ENCODE results near the gene PRR22.
"Not testable (repeated sequence)": the region's sequence is repeated elsewhere in the genome, so short reads cannot be mapped to it uniquely, and the experiment has no call there.

PRR22 gene

DNA sequence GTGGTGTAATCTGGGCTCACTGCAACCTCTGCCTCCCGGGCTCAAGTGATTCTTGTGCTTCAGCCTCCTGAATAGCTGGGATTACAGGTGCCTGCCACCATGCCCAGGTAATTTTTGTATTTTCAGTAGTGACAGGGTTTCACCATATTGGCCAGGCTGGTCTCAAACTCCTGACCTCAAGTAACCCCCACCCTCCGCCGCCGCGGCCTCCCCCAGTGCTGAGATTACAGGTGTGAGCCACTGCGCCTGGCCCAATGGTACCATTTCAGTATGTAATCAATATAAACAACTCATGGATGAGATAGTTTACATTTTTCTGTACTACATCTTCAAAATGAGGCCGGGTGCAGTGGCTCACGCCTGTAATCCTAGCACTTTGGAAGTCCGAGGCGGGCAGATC lies 39.5 kb downstream of the PRR22 start:
- not testable (repeated sequence) for DNase-seq

DNA sequence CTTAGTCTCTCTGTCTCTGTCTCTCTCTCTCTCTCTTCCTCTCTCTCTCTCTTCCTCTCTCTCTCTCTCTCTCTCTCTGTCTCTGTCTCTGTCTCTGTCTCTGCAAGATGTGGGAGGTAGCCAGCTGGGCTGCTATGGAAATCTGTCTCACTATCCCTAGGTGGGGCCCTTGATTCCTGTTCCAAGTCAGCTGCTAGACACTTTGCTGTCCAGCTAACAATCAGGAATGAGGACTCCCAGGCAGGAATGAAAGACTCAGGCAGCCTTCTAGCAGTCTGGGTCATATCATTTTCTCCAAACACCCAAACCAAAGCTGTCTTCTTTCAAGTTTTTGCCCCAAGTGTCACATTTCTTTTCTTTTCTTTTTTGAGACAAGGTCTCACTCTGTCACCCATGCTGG lies 40.9 kb downstream of the PRR22 start:
- no peak for DNase-seq

DNA sequence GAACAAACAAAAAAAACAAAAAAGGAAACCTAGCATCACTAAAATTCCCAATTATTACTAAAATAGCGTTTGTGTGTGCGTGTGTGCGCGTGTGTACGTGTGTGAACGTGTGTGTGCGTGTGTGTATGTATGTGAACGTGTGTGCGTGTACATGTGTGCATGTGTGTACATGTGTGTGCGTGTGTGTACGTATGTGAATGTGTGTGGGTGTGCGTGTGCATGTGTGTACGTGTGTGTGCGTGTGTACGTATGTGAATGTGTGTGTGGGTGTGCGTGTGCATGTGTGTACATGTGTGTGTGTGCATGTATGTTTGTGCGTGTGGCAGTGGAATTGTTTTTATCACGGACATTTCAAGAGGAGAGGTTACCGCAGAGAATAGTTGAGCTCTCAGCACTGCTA lies 42.5 kb downstream of the PRR22 start:
- no peak for DNase-seq

DNA sequence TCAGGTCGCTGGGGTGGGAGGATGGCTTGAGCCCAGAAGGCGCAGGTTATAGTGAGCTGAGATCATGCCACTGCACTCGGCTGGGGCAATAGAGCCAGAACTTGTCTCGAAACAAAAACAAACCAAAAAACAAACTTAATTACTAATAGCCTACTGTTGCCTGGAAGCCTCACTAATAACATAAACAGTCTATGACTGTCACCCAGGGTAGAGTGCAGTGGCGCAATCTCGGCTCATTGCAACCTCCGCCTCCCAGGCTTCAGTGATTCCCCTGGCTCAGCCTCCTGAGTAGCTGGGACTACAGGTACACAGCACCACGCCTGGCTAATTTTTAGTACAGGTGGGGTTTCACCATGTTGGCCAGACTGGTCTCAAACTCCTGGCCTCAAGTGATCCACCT lies 46.1 kb downstream of the PRR22 start:
- no peak for DNase-seq

DNA sequence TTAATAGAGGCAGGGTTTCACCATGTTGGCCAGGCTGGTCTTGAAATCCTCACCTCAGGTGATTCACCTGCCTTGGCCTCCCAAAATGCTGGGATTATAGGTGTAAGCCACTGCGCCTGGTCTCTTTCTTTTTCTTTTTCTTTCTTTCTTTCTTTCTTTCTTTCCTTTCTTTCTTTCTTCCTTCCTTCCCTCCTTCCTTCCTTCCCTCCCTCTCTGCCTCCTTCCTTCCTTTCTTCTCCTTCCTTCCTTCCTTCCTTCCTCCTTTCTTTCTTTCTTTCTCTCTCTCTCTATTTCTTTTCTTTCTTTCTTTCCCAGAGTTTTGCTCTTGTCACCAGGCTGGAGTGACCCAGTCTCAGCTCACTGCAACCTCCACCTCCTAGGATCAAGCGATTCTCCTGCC lies 51.4 kb downstream of the PRR22 start:
- not testable (repeated sequence) for DNase-seq

Measured in NCI-H1105 treated with DMSO at 0.1 percent for 48 hours (cell line).